Activated T-cell treated with anti-CD3 and anti-CD28 coated beads for 24 hours (primary cell): ENCODE measurements around the gene CBX8.

Experiments used
- DNase-seq: peaks from one replicate; pipeline ENCODE4 v3.0.0-alpha.2; 2020; ENCODE audit warnings: low read depth

The CBX8 gene

DNA sequence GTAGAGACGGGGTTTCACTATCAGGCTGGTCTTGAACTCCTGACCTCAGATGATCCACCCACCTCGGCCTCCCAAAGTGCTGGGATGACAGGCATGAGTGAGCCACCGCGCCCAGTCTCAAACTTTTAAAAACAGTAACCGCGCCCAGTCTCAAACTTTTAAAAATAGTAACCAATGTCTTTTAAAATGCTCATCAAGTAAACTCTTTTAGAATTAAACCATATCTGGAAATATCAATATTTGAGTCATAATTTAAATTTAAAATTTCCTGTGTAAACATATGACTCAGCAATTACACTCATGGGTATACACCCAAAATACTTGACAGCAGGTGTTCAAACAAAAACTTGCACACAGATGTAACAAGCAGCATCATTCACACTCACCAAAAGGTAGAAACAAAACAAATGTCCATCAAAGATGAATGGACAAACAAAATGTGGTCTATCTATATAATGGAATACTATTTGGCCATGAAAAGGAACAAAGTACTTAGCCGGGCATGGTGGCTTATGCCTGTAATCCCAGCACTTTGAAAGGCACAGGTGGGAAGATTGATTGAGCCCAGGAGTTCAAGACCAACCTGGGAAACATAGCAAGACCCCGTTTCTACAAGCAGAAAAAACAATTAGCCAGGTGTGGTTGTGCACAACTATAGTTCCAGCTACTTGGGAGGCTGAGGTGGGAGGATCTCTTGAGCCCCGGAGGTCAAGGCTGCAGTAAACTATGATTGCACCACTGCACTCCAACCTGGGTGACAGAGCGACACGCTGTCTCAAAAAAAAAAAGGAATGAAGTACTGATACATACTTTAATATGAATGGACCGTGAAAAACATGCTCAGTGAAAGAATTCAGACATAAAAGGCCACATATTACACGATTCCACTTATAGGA, 46.0 kb downstream of the CBX8 start:
- DNase-seq: no peak

DNA sequence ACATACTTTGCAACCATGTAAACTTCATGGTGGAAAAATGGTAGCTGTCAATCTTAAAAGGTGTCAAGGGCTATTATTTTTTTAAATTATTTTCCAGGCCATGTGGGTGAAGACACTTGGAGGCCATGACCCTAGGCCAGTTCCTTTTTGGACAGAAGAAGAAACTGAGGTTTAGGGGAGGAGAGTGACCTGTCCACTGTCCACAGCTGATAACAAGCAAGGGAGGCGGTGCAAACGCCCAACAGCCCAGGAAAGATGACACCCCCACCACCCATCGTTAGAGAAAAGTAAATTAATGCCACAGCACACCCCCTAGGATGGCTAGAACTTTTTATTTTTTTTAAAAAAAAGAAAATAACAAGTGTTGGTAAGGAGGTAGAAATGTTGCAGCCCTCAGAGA, 46.9 kb downstream of the CBX8 start:
- DNase-seq: no peak

DNA sequence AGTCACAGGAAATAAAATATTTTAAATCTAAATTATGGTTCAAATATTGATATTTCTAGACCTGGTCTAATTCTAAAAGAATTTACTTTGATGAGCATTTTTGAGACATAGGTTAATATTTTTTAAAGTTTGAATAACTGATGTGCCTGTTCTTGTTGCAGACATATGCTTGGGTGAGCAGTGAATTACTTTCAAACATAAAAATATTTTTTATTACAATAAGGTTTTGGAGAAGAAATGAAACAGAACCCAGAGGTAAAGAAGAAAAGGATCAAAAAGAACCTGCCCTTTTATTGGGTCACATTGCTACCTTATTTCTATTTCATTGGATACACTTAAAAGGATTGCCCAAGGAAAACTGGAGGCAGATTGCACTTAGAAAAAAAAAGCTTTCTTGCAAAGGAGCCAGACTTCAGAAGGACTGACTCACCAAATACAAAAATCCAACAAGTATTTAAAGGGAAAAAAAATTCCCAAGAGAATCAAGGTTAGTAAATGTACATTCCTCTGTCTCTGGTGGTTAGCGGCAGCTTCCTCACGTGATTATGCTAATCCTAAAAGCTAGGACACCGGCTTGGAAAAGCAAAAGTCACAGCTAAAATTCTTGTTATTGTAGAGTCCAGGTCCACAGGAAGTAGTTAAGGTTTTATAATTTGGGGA, 47.6 kb downstream of the CBX8 start:
- DNase-seq: no peak

DNA sequence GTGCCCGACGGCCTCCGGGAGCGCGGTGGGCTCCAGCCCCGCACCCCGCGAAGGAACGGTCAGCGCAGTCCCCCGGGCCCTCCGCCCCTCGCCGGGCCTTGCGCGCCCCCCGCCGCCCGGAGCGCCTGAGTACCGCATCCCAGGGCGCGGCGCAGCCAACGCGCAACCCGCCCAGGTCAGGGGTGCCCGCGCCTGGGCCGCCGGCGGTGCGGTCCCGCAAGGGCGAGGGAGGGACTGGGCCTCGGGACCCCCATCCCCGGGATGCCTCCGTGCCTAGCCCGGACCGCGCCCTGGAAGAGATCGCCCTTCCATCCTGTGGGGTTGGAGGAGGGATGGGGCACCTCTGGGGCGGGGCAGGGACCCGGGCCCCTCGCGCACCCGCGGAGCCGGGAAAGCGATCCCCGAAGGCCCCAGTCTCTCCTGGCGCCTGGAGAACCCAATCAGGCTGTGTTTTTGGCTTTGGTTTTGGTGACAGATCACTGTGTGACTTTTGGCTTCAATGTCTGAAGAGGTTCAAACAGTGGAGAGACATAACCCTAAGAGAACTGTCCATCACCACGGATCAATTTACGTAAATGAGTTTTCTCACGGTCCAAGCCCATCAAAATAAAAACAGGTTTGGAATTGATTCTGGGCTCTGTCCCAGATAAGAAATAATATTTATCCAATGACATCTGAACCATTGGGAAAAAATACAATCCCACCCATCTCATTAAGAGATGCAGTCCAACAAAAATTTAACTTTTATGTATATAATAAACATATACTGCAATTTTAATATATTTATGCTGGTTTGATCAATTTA, 48.4 kb downstream of the CBX8 start:
- DNase-seq: no peak

DNA sequence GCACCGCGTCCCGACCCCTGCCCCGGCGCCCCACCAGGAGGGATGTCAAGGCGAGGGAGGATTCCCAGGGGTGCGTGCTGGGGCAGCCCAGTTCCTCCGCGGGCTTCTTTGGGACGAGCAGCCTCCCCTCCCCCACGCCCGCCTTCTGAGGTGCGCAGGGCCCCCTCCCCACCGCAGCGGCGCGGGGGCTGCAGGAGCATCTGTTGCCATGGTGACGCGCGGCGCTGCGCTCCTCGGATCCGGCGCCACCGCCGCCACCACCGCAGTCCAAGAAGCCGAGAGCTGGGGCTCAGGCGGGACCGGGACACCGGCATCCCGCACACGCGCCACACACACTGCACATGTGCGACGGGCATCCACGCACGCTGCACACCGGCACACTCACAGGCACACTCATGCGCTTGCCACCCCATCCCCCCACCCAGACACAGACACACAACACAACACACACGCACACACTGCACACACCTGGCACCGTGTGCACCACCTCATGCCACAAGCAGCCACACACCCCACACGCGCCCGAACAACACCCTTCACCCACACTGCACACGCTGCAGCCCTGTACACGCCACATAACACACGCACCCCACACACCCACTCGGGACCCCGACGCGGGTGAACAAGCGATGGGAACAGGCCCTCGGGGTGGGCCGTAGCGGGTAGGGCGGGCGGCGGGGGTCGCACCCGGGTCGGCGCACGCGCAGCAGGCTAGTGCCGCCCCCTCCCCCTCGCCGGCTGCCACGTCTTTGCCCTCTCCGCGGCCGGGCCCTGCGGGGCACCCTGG, 49.2 kb downstream of the CBX8 start:
- DNase-seq: no peak

DNA sequence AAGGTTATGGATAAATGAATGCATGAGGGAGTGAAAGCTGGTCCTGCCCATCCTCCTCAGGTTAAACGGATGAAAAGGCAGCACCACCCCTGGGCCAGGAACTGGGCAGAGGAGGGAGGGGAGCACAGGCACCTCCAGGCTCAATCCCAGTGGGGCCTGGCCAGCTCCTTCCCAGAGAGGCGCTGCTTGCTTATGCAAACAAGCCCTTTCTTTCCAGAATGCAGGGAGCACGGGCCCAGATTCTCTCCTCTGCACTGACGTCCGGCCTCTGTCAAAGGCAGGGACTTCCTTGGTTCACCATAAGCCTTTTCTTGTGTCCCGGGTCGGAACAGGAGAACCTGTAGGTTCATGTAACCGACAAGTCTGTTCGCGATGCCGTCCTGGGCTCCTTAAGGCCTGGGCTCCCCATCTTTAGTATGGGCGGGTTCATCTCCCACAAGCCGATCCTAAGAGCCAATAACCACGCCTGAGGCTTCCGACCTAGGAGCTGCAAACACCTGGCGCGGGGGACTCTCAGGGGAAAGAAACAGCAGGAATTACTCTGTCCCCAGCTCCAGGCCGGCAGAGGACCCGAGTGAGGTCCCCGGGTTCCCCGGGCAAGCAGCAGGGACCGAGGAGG, 49.9 kb downstream of the CBX8 start:
- DNase-seq: no peak

DNA sequence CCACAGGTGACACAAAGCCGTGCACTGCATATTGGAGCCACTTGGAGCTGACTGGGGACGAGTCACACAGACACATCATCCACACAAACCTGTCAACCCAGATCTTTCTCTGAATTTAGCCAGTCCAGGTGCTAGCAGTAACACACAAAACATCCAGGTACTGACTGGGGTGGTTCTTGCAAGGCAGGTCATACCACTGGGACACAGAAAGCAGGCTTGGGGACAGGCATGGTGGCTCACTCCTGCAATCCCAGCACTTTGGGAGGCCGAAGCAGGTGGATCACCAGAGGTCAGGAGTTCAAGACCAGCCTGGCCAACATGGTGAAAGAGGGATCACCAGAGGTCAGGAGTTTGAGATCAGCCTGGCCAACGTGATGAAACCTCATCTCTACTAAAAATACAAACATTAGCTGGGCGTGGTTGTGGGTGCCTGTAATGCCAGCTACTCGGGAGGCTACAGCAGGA, 51.2 kb downstream of the CBX8 start:
- no peak for DNase-seq

DNA sequence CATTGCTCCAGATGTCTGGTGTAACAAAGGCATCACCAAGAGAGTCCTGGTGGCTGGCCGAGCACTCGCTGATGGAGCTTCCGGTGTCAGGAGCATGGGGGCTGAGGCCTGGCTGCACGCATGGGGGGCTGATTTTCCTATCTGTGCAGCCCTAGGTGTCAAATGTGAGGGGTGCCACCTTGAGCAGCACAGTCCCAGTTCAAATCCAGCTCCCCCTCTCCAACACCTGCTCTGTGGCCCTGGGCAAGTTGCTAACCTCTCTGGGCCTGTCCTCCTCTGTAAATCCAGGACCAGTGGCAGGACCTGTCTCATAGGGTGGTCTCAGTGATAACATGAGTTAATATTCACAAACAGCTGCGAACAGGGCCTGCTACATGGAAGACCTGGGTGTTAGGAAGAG, 53.3 kb downstream of the CBX8 start:
- no peak for DNase-seq

DNA sequence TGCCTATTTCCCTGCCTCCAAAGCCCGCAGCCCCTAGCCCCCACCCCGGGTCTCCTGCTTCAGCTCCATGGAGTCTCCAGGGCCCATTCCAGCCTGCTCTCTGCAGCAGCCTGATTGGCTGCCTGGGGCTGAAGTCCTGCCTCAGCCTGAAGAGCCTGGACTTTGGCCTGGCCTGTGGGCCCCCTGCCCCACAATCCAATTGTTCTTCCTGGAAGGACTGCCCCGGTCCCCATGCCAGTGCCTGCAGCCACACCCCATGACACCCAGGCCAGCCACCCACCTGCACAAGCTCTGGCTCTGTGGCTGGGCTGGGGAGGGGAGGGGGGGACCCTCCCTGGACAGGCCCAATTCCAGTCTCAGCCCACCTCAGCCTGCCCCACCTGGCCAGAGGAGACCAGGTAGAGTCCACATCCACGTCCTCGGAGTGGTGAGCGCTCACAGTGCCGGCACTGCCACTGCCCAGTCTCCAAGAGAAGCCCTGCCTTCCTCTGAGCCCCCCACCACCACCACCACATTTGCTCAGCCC, 53.9 kb downstream of the CBX8 start:
- DNase-seq: no peak

DNA sequence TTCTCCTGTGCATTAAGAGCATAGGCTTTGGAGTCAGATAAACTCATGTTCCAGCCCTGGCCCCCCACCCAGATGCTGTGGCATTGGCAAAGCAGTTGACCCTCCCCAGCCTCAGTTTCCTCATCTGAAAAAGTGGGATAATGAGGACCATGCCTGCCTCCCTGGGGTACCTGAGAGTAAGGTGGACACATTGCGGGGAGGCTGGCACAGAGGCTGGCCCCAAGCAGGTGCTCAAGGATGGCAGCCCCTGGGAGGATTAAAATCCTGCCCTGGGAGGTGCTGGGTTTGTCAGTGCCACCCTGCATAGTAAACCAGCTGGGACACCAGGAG, 54.3 kb downstream of the CBX8 start:
- no peak for DNase-seq
